SK-N-SH (cell line): ENCODE measurements around the gene MAN1A2.

Source experiments
- CHD2 ChIP-seq: fragments of 150-350 bp; IDR thresholded peaks from 2 replicates; pipeline ENCODE4 v1.6.1; 2018; ENCODE audit warnings: low read length; ENCODE audit not compliant: partially characterized antibody
- CTCF ChIP-seq: fragments of 200-600 bp; sonication (generic); IDR thresholded peaks from 2 replicates; pipeline ENCODE4 v1.6.1; 2017; ENCODE audit warnings: antibody characterized with exemption, mild to moderate bottlenecking, moderate library complexity
- FOXM1 ChIP-seq: IDR thresholded peaks from 2 replicates; pipeline ENCODE4 v1.4.0; 2012; ENCODE audit warnings: low read depth, mild to moderate bottlenecking
- SMC3 ChIP-seq: IDR thresholded peaks from 2 replicates; pipeline ENCODE4 v1.6.1; 2012; ENCODE audit warnings: low read depth, low read length, improper control_type of control experiment

- TF ChIP-seq CTCF: no peak
- TF ChIP-seq CHD2: no peak
- no peak for TF ChIP-seq SMC3
- TF ChIP-seq FOXM1: no peak
Observed at GRCh38 chr1:117387060-117387633, 19.9 kb downstream of the MAN1A2 start.
